HG03354 (cell line): Measurements from ENCODE around the gene TUBG2.
"Not testable (repeated sequence)": the region's sequence is repeated elsewhere in the genome, so short reads cannot be mapped to it uniquely, and the experiment has no call there.

Source experiments
- ATAC-seq: cut with Tn5 transposase; IDR thresholded peaks from one replicate; pipeline ENCODE4 v1.9.1; 2021; ENCODE audit warnings: mild to moderate bottlenecking; ENCODE audit not compliant: unreplicated experiment, poor library complexity, severe bottlenecking

TUBG2 gene

DNA sequence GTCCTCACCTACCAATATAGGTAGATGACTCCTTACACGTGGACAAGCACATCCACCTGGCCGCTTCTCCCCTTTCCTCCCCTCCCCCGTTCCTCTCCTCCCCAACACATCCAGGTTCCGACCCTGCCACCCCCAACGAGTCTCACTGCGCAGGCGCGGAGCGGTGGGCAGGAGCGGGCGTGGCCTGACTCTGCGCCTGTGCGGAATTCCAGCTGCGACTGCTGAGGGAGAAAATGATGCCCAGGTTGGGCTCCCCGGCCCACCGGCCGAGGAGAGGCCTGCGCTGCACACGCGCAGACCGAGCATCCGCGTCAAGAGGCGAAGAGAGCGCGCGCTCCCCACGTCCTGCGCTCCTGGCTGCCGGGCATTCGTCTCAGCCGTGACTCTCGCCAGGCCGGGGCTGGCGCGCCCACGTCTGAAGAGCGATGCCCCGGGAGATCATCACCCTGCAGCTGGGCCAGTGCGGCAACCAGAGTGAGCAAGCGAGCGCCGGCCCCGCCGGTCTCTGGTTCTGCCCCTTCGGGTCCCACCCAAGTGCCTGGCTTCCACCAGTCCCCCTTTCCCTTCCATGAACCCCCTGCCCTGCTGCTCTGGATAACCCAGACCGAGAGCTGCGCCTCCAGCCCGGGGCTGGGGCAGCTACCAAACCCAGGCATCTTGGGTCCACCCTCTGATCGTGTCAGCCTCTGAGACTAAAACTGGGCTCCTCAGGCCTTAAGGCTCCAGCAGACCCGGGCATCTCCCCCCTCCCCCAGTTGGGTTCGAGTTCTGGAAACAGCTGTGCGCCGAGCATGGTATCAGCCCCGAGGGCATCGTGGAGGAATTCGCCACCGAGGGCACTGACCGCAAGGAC, at the start of gene TUBG2:
TUBG2 (plus strand) TSS at position 206 of the 853 bp plus-strand sequence; CDS start at position 426, 220 bp downstream.
- ATAC-seq = peak; percentile 45

DNA sequence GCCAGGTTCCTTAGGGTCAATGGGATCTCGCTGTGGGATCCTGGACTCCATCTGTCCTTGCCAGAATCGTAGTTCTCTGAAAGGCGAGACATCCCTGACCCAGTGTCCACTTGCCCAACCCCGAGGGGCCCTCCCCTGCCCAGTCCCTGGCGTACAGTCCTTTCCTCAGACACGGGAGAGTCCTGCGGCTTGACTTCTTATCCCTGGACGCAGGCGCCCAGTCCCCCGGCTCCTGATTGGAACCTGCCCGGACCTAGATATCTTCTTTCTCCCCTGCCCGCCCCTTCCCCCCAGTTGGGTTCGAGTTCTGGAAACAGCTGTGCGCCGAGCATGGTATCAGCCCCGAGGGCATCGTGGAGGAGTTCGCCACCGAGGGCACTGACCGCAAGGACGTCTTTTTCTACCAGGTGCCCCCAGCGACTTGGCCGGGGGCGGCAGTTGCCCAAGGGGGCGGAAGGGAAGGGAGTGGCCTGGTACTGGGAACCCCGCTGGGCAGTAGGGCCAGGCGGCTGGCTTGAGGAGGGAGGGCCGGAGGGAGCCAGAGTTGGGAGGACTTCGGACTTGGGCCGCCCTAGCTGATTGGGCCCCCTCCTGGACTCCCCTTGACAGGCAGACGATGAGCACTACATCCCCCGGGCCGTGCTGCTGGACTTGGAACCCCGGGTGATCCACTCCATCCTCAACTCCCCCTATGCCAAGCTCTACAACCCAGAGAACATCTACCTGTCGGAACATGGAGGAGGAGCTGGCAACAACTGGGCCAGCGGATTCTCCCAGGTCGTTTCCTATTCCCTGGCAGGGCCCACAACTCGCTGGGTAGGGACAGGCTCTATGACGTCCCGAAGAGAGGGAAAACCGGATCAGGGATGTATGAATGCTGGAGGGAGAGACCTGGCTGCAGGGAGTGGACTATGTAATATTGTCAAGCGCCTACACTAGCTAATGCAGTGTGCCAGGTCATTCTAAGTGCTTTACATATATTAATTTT, 49.0 kb upstream of the TUBG2 start:
- ATAC-seq = peak; percentile 1

DNA sequence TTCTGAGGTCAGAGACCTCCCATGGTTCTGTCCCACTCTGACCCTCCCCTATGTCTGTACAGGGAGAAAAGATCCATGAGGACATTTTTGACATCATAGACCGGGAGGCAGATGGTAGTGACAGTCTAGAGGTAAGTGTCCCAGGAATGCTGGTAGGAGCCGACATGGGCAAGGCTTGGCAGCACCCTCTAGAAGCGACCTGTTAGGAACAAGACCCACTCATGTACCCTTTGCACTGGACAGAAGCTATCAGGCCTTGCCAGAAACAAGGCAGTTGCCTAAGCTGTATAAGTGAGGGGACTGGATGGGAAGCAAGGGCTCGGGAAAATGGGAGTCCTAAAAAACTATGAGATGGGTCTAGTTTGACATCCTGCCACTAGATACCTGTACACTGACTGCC, 47.1 kb upstream of the TUBG2 start:
- no peak for ATAC-seq

DNA sequence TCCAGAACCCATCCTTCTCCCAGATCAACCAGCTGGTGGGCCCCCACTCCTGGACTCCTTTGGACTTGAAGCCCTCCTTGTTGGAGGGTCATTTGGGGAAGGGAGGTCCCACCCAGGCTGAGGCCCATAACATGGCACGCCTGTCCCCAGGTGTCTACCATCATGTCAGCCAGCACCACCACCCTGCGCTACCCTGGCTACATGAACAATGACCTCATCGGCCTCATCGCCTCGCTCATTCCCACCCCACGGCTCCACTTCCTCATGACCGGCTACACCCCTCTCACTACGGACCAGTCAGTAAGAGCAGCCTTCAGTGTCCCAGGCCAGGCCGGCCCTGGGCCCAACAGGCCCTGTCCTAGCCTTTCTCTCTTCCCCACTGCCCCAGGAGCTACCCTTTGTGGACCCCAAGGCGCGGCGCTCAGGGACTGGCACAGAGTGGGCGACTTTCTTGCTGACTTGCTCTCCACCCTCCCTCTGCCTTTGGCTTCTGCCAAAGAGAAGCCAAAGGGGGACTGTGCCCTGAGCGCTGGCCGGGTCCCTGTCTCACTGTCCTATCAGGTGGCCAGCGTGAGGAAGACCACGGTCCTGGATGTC, 45.3 kb upstream of the TUBG2 start:
- no peak for ATAC-seq

DNA sequence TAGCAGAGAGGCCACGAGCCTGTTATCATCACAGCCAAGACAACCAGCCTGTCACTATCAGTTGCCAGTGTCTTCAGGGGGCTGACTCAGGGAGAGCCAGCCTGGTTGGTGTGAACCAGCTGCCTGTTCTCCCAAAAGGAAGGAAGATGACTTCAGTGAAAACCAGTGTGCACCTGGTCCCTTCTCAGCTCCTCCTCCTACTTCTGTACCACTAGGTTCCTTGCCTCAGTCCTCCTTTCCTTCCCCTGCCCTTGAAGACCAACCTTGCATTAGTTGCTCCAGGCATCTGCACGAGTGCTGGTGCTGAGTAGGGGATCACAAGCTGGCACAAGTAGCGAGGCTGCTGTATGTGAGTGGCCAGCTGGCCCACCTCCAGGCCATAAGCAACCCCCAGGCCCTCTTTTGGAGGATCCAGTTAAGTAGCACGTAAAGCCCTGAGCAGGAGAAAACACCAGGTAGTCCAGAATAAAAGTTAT, 41.1 kb upstream of the TUBG2 start:
- ATAC-seq = peak; percentile 18

DNA sequence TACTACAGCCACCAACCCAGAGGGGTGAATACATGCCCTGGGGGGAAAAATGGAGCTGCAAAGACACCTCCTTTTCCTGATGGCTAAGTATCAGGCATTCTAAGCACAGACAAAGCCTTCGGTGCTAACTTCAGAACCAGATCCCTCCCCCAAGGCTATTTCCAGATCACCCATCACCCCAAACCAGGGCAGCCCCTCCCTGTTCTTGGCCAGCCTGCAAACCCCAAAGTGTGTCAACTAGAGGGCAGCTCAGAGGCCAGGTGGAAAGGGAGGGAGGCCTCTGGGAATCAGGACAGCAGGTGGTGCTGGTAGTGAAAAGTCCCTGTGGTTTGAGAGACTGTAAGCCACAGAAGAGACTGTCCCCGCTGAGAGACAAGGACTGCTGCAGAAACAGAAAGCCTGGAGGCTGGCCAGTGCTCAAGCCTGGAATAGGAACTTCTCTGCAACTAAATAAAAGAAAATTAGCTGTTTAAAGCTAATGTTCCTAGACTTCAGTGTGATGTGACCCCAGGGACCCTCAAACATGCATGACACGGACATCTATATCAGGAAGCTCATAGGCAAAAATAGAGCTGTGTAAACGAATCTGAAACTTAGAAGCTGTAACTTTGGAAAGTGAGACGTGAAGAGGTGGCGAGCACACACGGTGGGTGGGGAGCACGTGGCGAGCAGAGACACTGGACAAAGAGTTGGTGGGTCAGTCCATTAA, 40.5 kb upstream of the TUBG2 start:
- peak; percentile 78 for ATAC-seq

DNA sequence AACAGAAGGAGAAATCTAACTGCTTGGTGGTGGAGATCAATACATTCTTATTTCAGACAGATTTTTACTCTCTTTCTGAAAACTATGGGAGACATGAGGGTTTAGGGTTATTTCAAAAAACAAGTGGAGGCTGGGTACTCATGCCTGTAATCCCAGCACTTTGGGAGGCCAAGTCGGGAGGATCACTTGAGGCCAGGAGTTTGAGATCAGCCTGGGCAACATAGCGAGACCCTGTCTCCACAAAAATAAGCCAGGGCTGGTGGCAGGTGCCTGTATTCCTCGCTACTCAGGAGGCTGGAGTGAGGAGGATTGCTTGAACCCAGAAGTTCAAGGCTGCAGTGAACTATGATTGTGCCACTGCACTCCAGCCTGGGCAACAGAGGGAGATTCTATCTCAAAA, 37.1 kb upstream of the TUBG2 start:
- not testable (repeated sequence) for ATAC-seq

DNA sequence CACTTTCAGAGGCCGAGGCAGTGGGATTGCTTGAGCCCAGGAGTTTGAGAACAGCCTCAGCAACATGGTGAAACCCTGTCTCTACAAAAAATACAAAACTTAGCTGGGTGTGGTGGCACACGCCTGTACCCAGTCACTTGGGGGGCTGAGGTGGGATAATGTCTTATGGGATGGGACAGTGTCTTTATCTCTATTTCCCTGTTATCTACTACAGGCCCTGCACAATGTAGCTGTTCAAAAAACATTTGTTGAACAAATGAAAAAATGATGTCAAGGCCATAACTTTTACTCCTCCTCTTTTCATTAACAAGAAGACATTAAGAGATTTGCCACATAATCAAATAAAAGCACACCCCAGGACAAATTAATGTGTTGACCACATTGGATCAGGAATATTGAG, 35.8 kb upstream of the TUBG2 start:
- no peak for ATAC-seq

DNA sequence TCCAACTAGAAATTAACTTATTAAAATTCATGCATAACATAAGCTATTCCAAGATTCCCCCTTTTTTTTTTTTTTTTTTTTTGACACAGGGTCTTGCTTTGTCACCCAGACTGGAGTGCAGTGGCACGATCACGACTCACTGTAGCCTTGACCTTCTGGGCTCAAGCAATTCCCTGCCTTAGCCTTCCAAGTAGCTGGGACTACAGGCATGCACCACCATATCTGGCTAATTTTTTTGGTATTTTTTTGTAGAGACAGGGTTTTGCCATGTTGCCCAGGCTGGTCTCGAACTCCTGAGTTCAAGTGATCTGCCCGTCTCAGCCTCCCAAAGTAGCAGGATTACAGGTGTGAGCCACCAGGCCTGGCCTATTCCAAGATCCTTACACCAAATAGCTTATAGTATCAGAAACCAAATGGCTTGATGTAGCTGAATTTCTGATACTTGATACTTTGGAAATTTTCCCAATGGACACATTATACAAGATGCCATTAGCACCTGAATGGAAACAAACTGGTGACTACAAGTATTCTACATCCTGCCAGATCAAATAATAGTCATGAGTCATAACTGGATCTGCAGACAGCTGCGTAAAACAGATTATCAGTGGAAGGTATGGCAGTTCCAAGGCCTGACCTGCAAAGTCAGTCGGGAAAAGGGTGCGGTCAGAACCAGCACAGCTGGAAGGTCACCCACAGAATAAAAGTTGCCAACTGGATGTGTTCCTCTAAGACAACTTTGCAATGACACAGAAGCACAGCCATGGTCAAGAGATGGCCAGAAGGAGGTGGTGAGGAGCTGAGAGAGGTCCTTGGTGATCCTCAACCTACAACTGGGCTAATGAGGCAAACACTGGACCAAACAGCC, 35.1 kb upstream of the TUBG2 start:
- no peak for ATAC-seq

DNA sequence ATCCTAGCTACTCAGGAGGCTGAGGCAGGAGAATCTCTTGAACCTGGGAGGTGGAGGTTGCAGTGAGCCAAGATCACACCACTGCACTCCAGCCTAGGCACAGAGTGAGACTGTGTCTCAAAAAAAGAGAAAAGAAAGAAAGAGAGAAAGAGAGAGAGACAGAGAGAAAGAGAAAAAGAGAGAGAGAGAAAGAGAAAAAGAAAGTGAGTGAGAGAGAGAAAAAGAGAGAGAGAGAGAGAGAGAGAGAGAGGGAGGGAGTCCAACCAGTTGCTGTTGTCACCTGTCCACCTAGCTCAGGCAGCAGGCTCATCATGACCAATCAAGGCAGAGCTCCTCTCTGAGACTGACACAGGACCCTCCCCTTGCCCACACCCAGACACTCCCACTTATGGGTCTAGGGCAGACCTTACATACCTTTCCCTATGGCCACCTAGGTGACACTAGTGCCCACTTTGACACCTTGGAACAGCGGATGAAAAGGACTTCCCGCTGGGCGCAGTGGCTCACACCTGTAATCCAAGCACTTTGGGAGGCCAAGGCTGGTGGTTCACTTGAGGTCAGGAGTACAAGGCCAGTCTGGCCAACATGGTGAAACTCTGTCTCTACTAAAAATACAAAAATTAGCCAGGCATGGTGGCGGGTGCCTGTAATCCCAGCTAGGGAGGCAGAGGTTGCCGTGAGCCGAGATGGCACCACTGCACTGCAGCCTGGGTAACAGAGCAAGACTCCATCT, 31.9 kb upstream of the TUBG2 start:
- ATAC-seq = not testable (repeated sequence)

DNA sequence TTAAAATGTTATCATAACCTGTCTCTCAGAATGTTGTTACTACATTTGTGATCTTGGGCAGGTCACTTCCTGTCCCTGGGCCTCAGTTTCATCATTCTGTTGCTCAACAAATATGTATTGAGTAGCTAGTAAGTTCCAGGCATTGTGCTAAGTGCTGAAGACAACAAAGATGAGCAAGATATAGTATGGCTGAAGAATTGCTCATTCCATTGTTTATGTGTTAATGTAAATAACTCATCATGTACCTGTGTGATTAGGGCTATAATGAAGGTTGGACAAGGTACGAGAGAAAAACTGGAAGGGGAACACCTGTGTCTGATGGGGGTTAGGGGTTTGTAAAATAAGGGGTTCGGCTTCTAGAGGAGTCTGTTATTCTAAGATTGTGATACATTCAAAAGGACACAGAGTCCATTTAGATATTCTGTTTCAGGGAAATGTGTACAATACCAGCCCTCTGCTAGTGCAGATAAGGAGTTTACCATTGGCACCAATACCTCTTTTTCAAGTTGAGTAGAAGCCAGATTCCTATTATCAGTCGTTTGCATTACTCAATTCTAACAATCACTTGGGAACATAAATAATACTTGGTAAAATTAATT, 29.6 kb upstream of the TUBG2 start:
- ATAC-seq = no peak

DNA sequence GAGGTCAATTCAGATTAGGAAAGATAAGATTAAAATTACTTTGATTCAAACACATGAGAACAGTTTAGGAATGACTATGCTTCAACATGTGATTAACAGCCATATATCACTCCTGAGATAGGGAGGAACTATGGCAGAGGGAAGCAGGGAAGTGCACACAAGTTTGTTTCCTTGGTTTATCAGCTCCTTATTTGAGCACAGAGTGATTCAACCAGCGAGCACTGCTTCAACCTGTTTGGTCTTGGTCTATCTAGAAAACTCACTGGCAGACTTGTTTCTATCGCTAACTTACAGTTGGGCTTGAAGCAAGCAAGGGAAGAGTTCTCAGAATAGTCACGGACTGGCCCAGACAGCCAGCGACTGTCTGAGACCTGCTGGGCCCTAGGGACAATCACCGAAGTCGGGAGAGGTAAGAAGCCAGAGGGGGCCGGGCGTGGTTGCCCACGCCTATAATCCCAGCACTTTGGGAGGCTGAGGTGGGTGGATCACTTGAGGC, 26.1 kb upstream of the TUBG2 start:
- ATAC-seq = no peak

DNA sequence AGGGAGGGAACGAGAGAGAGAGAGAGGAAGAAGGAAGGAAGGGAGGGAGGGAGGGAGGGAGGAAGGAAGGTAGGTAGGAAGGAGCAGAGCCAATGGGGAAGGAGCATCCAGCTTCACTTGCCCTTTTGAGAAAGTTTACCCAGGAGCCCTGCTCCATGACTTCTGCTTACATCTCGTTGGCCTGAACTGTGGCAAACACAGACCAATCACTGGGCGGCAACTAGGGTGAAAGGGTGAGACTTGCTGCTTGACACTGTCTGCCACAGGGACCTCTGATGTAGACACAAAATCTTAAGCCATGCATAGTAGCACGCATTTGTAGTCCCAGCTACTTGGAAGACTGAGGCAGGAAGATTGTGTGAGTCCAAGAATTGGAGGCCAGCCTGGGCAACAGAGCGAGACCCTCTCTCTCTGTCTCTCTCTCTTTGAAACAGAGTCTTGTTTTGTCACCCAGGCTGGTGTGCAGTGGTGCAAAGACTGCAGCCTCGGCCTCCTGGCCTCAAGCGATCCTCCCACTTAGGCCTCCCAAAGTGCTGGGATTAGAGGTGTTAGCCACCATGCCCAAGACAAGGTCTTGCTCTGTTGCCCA, 19.5 kb upstream of the TUBG2 start:
- no peak for ATAC-seq

DNA sequence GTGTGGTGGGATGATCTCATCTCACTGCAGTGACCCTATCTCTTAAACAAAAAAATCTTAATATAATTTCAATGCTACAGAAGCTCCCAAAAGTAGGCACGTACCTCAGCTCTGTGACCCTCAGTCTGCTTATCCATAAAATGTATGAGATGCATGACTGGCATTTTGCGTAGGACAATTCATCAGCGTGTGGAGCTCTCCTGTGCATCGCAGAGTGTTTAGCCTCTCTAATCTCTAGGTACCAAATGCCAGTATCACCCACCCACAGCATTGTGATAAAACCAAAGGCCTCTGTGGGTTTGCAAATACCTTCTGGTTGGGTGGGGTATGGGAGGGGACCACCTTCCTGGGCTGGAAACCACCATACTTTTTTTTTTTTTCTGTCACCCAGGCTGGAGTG, 19.0 kb upstream of the TUBG2 start:
- no peak for ATAC-seq

DNA sequence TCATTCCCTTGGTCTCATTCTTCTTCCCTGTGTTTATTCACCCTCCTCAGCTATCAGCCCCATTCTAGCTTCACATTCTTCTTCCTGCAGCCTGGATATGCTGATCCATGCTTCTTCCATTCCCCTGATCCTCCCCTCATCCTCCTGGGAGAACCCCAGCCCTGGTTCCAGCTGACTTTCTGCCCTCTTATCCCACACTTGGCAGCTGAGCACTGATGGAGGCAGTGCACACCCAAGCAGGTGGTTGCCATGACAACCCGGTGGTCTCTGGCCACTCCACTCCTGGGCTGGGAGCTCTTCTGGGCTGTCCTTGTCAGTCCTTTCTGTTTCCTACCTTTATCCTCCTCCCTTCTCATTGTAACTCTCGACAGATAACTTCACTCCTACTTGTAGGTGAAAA, 16.7 kb upstream of the TUBG2 start:
- no peak for ATAC-seq

DNA sequence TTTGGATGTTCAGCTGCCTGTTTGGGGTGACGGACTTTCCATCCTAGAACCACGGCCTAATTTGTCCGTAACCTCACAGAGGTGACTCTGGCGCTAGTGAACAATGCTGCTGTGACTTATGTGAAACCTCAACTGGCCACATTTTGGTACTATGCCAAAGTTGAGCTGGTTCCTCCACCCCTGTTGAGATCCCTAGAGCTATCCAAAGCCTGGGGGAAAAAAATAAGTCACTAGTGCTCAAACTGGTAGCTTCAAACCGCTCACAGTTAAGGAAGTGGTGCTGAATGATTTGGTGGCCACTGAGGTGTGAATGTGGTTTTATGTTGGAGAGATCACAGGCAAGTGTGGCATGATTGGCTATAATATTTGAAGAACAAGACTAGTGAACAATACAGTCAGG, 11.3 kb upstream of the TUBG2 start:
- ATAC-seq = no peak

DNA sequence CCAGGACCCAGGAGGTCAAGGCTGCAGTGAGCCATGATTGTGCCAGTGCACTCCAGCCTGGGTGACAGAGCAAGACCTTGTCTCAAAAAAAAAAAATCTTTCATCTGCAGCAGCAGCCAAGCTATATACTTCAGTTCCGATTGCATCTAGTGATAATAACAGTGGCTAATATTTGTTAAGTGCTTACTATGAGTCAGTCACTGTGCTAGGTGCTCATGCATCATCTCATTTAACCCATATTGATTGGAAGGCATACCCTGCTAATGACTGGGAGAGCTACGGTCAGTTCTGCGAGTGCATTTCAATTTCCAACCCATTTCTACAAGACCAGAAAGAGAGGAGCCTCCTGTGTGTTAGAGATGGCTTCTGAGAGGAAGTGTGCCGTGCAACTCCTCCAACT, 7.7 kb upstream of the TUBG2 start:
- no peak for ATAC-seq
